GM18511 (cell line): ENCODE results near the gene SLC34A3.
A peak's percentile ranks its signal among the peaks of the same experiment; 100 is the strongest.
"Not testable (repeated sequence)": the region's sequence is repeated elsewhere in the genome, so short reads cannot be mapped to it uniquely, and the experiment has no call there.

Experiments used
- ATAC-seq: cut with Tn5 transposase; IDR thresholded peaks from one replicate; pipeline ENCODE4 v1.9.1; 2021; ENCODE audit warnings: mild to moderate bottlenecking, moderate library complexity; ENCODE audit not compliant: unreplicated experiment

SLC34A3 gene

GRCh38 chr9:137241490-137242268 lies 11.0 kb downstream of the SLC34A3 start:
- ATAC-seq: peak; percentile 2

- no peak for ATAC-seq
Observed at GRCh38 chr9:137242269-137243203, 11.8 kb downstream of the SLC34A3 start.

DNA sequence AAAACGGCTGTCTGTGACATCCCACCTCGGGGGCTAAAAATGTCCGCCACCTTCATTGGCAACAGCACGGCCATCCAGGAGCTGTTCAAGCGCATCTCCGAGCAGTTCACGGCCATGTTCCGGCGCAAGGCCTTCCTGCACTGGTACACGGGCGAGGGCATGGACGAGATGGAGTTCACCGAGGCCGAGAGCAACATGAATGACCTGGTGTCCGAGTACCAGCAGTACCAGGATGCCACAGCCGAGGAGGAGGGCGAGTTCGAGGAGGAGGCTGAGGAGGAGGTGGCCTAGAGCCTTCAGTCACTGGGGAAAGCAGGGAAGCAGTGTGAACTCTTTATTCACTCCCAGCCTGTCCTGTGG lies 12.5 kb downstream of the SLC34A3 start:
- not testable (repeated sequence) for ATAC-seq

DNA sequence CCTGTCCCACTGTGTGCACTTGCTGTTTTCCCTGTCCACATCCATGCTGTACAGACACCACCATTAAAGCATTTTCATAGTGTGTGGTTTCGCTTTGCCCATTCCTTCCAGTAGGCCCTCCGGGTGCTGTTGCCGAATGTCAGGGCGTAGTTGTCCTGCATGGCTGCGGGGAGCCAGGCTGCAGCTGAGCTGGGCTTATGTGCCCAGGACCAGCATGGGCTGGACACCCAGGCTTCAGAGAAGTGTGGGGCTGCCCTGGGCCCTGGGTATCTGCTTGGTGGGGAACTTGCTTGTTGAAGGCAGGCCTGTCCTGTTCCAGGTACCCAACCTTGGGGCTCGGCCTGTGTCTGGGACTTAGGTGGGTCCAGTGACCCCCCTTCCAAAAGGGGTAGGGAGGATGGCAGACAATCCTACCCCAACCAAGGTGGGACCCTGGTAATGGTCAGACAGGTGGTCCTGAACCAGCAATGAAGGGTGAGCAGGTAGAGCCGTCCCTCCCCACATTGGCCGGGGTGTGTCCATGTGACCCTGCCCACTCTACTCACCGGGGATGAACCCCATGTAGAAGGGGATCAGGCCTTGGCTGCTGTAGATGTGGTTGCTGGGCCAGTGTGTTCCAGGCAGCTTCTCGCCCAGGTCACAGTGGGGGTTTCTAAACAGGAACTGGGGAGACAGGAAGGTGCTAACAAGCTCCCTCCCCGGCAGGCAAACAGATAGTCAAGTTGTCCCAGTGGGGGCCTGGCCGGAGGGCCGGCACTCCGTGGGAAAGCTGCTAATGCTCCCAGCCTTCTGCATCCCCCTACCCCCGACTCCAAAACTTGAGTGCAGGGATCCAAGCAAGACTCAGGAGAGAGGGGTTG lies 13.2 kb downstream of the SLC34A3 start:
- no peak for ATAC-seq

- no peak for ATAC-seq
Observed at GRCh38 chr9:137244486-137245449, 14.1 kb downstream of the SLC34A3 start.

- ATAC-seq: no peak
Observed at GRCh38 chr9:137245450-137246421, 15.0 kb downstream of the SLC34A3 start.

- ATAC-seq: no peak
Observed at GRCh38 chr9:137247135-137247915, 16.6 kb downstream of the SLC34A3 start.

GRCh38 chr9:137247916-137248175 lies 17.1 kb downstream of the SLC34A3 start:
- no peak for ATAC-seq

- ATAC-seq: no peak
Observed at GRCh38 chr9:137250329-137251193, 19.9 kb downstream of the SLC34A3 start.

DNA sequence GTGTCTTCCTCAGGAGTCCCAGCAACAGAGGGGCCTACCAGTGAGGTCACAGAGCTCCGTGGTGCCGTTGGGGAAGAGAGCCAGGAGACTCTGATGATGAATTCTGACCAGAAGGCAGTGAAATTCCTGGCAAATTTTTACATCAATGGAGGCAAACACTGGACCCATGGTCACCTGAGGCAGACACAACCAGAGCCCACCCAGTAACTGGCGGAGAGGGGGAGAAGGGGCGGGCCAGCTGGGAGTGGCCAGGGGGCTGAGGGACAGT lies 20.4 kb downstream of the SLC34A3 start, which contains the start of gene STPG3:
Gene STPG3 (plus strand): TSS at position 93 of the 268 bp plus-strand sequence. CDS start 1 bp downstream, at position 94.
- no peak for ATAC-seq

DNA sequence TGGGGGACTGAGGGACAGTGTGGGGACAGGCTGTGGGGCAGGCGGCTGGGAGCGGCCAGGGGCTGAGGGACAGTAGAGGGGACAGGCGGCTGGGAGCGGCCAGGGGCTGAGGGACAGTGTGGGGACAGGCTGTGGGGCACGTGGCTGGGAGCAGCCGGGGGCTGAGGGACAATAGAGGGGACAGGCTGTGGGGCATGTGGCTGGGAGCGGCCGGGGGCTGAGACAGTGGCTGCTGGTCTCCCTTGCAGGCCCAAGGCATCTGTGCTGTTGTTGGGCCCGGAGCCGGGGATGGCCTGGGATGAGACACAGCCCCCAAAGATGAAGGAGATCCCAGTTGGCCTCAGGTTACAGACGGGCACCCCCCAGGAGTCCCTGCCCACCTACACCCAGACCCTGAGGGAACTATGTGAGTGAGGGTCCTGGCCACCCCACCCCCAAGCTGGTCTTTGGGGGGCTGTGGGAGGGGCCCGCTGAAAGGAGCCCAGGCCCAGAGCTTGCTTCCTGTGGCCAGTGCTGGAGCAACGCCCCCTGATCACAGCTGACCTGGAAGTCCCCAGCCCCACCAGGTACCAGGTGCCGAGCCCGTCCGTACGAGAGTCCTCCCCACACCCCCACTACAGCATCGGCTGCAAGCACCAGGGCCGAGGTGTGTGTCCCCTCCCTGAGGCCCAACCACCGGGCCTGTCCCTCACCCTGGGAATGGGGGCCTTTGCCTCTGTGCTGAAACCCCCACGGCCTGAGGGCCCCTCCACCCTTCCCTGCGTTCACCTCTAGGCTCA lies 21.0 kb downstream of the SLC34A3 start:
- ATAC-seq: no peak

DNA sequence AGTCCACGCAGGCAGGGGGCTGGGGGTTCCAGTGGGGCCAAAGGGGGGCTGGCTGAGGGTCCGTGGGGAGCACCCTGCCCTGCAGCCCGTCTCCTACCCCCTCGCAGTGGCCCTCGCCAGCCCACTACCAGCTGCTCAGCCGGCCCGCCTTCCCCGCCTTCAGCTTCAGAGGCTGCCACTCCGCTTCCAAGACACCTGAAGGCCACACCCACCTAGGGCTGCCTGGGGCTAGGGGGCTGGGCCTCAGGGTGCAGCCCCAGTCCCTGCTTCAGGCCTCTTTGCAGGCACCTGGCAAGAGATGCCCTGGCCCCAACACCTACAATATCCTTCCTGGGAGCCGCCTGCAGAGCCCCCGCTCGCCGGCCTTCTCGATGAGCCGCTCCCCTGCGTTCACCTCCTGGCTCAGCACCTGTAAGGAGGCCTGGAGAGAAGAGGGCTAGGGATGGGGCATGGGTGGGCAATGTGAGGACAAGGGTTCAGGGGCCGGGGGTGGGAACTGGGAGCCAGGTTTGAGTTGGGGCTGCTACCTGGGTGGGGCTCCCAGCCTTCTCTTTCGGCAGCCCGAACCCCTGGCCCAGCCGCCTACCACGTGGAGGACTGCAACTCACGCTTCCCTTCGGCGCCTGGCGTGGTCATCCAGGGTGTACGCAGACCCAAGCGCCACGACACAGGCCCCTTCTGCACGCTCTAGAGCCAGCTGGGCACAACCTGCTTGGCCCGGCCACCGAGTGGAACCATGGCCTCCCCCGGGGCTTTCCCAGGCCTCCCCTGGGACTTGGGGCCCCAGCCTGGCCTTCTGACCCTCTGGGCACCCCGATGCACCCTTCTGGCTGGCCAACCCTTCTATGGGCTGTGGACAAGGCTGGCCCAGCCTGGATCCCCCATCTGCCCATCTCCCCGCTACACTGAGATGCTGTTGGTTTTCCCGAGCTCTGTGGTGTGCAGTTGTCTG lies 22.1 kb downstream of the SLC34A3 start:
- ATAC-seq: no peak

DNA sequence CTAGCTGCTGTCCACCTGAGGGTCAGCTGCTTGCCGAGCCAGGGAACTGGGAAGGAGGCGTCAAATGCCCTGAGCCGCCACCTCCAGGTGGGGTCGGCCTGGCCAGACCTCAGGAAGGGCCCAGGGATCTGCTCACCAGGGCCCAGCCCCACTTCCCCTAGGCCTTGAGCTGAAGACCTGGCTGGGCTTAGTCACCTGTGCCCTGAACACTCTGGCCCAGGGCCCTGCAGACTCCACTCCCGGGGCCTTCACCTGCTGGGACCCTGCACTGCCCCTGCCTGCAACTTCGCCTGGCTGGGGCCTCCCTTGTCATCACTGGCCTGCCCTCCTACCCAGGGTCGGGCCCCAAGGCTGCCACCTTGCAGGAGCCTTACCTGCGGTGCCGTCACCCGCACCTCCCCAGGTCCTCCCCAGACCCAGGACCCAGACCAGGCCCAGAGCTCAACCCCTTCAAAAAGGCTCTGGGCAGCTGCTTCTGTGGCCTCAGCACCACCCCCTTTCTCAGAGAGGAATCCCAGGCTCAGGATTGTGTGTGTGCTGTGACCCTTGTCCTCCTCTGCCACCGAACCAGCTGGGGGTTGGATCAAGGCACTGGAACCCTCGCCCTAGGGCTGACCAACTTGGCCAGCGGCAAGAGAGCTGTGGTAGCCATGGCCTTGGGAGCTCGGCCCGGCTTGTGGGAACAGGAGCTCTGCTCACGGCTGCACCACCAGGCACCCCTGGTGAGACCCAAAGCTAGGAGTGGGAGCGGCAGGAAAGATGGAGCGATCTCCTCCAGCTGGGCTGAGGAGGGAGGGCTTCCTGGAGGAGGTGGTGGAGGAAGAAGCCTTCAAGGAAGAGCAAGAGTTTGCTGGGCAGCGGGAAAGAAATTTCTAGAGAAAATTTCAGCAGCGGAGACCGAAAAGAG lies 23.3 kb downstream of the SLC34A3 start:
- no peak for ATAC-seq

GRCh38 chr9:137254624-137255447 lies 24.1 kb downstream of the SLC34A3 start, which contains the start of gene NELFB:
TSS of gene NELFB (plus strand) at chr9:137255327.
- peak; percentile 78 for ATAC-seq
